GM19395 (cell line): Measurements from ENCODE around the gene ATP11A.
"Not testable (repeated sequence)": the region's sequence is repeated elsewhere in the genome, so short reads cannot be mapped to it uniquely, and the experiment has no call there.

Source experiments
- ATAC-seq: cut with Tn5 transposase; IDR thresholded peaks from one replicate; pipeline ENCODE4 v1.9.1; 2021; ENCODE audit warnings: mild to moderate bottlenecking, moderate library complexity; ENCODE audit not compliant: unreplicated experiment

The ATP11A gene

GRCh38 chr13:112873851-112874750 lies 184.3 kb downstream of the ATP11A start:
- ATAC-seq: peak; percentile 90

GRCh38 chr13:112874751-112875300 lies 185.0 kb downstream of the ATP11A start:
- no peak for ATAC-seq

- ATAC-seq: no peak
Observed at GRCh38 chr13:112875627-112876026, 185.8 kb downstream of the ATP11A start.

GRCh38 chr13:112876305-112877000 lies 186.6 kb downstream of the ATP11A start:
- no peak for ATAC-seq

GRCh38 chr13:112877066-112877465 lies 187.2 kb downstream of the ATP11A start:
- no peak for ATAC-seq

- ATAC-seq: no peak
Observed at GRCh38 chr13:112877539-112877938, 187.7 kb downstream of the ATP11A start.

GRCh38 chr13:112877976-112878955 lies 188.4 kb downstream of the ATP11A start:
- ATAC-seq: no peak

GRCh38 chr13:112879283-112879833 lies 189.5 kb downstream of the ATP11A start:
- no peak for ATAC-seq

- no peak for ATAC-seq
Observed at GRCh38 chr13:112880221-112880641, 190.4 kb downstream of the ATP11A start.

GRCh38 chr13:112880976-112881540 lies 191.2 kb downstream of the ATP11A start:
- ATAC-seq: no peak

GRCh38 chr13:112881656-112882554 lies 192.1 kb downstream of the ATP11A start:
- ATAC-seq: no peak

- ATAC-seq: no peak
Observed at GRCh38 chr13:112882555-112883024, 192.8 kb downstream of the ATP11A start.

GRCh38 chr13:112883241-112883945 lies 193.6 kb downstream of the ATP11A start:
- no peak for ATAC-seq

- not testable (repeated sequence) for ATAC-seq
Observed at GRCh38 chr13:112884700-112885099, 194.9 kb downstream of the ATP11A start.

GRCh38 chr13:112885242-112885781 lies 195.5 kb downstream of the ATP11A start:
- ATAC-seq: no peak

GRCh38 chr13:112885782-112886268 lies 196.0 kb downstream of the ATP11A start:
- no peak for ATAC-seq

GRCh38 chr13:112887151-112887550 lies 197.3 kb downstream of the ATP11A start:
- no peak for ATAC-seq

GRCh38 chr13:112887557-112887991 lies 197.7 kb downstream of the ATP11A start:
- ATAC-seq: no peak
